HL-60 (cell line): Measurements from ENCODE around the gene GPATCH8.

Experiments
- DNase-seq, 2 experiments: peaks; one replicate each; pipeline ENCODE4 v3.0.0-alpha.2; 2010 to 2020; ENCODE audit warnings: low read depth in 1 of 2, low spot score in 1 of 2
- H3K27ac ChIP-seq: fragments of 250-450 bp; sonication (Bioruptor Pico); replicated peaks from 2 replicates; pipeline ENCODE4 v1.5.1; 2020; ENCODE audit warnings: mild to moderate bottlenecking, moderate library complexity
- H3K27me3 ChIP-seq: fragments of 250-450 bp; sonication (Bioruptor Pico); 2 replicates; pipeline ENCODE4 v1.5.1; 2021; ENCODE audit warnings: mild to moderate bottlenecking, moderate library complexity; ENCODE audit not compliant: insufficient read depth, poor library complexity, severe bottlenecking
- H3K4me3 ChIP-seq: replicated peaks from 2 replicates; pipeline ENCODE4 v1.5.1; 2011; ENCODE audit warnings: mild to moderate bottlenecking, control low read depth, low read length; ENCODE audit not compliant: insufficient read depth
- CTCF ChIP-seq: IDR thresholded peaks from one replicate; pipeline ENCODE4 v1.5.1; 2011; ENCODE audit warnings: low read length, control low read depth, inconsistent platforms; ENCODE audit not compliant: insufficient read depth
- GABPA ChIP-seq: IDR thresholded peaks from 2 replicates; pipeline ENCODE4 v1.6.1; 2012; ENCODE audit warnings: low read depth
- POLR2AphosphoS5 ChIP-seq: IDR thresholded peaks from 2 replicates; pipeline ENCODE4 v1.6.1; 2012; ENCODE audit warnings: low read depth
- SPI1 ChIP-seq: IDR thresholded peaks from 2 replicates; pipeline ENCODE4 v1.6.1; 2012; ENCODE audit warnings: low read depth, mild to moderate bottlenecking, borderline replicate concordance
- TF ChIP-seq, protein P1 (sequence below): IDR thresholded peaks from 2 replicates; pipeline ENCODE4 v1.6.1; 2012; ENCODE audit warnings: low read depth; ENCODE audit not compliant: insufficient replicate concordance

GPATCH8 gene

GRCh38 chr17:44438636-44439035 lies 64.6 kb downstream of the GPATCH8 start:
- no peak for DNase-seq
- Histone ChIP-seq H3K27me3 (no peaks in the 10 kb centered on the region), H3K27ac (no peak overlapping the region), H3K4me3 (no peak overlapping the region)
- TF ChIP-seq, protein P1, sequence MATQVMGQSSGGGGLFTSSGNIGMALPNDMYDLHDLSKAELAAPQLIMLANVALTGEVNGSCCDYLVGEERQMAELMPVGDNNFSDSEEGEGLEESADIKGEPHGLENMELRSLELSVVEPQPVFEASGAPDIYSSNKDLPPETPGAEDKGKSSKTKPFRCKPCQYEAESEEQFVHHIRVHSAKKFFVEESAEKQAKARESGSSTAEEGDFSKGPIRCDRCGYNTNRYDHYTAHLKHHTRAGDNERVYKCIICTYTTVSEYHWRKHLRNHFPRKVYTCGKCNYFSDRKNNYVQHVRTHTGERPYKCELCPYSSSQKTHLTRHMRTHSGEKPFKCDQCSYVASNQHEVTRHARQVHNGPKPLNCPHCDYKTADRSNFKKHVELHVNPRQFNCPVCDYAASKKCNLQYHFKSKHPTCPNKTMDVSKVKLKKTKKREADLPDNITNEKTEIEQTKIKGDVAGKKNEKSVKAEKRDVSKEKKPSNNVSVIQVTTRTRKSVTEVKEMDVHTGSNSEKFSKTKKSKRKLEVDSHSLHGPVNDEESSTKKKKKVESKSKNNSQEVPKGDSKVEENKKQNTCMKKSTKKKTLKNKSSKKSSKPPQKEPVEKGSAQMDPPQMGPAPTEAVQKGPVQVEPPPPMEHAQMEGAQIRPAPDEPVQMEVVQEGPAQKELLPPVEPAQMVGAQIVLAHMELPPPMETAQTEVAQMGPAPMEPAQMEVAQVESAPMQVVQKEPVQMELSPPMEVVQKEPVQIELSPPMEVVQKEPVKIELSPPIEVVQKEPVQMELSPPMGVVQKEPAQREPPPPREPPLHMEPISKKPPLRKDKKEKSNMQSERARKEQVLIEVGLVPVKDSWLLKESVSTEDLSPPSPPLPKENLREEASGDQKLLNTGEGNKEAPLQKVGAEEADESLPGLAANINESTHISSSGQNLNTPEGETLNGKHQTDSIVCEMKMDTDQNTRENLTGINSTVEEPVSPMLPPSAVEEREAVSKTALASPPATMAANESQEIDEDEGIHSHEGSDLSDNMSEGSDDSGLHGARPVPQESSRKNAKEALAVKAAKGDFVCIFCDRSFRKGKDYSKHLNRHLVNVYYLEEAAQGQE: no peak
- TF ChIP-seq SPI1 (no peak), GABPA (no peak), CTCF (no peak), POLR2AphosphoS5 (no peak)

DNA sequence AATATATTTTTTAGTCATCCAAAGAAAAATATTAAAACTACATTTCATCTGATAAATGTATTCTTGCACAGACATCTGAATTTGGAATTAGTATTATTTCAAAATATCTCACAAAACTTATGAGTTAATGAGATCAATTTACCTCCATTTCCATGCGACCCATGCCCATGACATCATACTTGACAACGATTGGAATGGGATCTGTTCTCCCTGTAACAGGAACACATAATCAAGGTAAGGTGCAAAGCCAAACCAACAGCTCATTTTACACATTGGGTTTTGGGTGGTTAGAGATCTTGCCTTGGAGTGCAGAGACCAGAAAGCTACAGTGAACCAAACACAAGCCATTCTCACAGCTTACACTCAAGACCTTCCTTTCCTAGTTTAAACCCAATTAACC lies 66.9 kb downstream of the GPATCH8 start:
- TF ChIP-seq SPI1 (no peak), CTCF (no peak), POLR2AphosphoS5 (no peak), GABPA (no peak)
- TF ChIP-seq, protein P1: no peak
- DNase-seq: no peak

DNA sequence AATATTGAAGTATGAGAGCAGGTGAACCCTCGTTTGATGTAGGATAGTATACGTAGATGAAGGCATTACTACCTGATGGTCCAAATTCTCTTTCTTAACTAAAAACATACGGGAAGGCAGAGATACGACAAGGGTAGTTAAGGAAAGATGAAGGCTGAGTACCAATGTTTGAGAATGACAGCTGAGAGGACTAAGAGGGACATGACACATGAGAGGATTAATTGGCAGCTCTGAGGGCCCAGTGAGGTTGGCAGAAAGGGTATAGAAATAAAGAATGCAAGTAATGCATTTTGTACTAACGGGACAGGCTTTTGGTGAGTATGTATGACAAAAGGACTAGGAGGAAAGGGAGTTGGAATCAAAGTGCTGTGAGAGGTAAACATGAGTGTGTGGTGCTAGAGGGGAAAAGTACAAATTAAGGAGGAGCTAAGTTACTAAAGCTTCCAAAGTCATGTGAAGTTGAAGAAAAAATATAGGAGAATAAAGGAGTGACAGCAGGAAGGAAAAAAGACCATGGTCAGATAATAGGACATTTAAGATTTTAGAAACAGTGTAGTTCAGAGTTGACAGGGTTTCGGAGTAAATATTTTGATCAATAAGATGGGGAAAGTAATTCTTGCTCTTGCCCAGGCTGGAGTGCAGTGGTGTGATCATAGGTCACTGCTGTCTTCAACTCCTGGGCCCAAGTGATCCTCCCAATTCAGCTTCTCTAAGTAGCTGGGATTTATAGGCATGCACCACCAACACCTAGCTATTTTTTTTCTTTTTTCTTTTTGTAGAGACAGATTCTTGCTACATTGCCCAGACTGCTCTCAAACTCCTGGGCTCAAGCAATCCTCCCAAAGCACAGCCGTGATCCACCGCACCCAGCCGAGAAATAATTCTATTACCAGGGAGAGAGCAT lies 70.7 kb downstream of the GPATCH8 start:
- TF ChIP-seq, protein P1: no peak
- no peak for TF ChIP-seq SPI1
- TF ChIP-seq CTCF: no peak
- no peak for TF ChIP-seq POLR2AphosphoS5
- TF ChIP-seq GABPA: no peak
- H3K27ac ChIP-seq: no peak overlapping the region

More for the DNA sequence above, 66.9 kb downstream of the GPATCH8 start:
- H3K27me3 ChIP-seq: no peaks in the 10 kb centered on the region
- H3K27ac ChIP-seq: no peak overlapping the region
- no peak overlapping the region for H3K4me3 ChIP-seq

More for the DNA sequence above, 70.7 kb downstream of the GPATCH8 start:
- Histone ChIP-seq H3K4me3 (no peak overlapping the region), H3K27me3 (no peaks in the 10 kb centered on the region)
- DNase-seq: no peak
